Measurements from ENCODE around the gene VGLL4. TPM values are rescaled to one million over a fixed set of nuclear protein-coding genes. Genes with fewer than 3 reads are reported as not detected.

VGLL4 gene
- total RNA-seq, 1 experiment from 2014 or later = 42.1 TPM

- no peak overlapping the region for H3K27ac ChIP-seq (ENCODE audit: insufficient read length, low read depth, low read length)
- H3K4me1 ChIP-seq (ENCODE audit: insufficient read depth, low read length) = no peaks in the 10 kb centered on the region
- TF ChIP-seq, protein P1, sequence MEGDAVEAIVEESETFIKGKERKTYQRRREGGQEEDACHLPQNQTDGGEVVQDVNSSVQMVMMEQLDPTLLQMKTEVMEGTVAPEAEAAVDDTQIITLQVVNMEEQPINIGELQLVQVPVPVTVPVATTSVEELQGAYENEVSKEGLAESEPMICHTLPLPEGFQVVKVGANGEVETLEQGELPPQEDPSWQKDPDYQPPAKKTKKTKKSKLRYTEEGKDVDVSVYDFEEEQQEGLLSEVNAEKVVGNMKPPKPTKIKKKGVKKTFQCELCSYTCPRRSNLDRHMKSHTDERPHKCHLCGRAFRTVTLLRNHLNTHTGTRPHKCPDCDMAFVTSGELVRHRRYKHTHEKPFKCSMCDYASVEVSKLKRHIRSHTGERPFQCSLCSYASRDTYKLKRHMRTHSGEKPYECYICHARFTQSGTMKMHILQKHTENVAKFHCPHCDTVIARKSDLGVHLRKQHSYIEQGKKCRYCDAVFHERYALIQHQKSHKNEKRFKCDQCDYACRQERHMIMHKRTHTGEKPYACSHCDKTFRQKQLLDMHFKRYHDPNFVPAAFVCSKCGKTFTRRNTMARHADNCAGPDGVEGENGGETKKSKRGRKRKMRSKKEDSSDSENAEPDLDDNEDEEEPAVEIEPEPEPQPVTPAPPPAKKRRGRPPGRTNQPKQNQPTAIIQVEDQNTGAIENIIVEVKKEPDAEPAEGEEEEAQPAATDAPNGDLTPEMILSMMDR (conservative IDR thresholded peaks at IDR 0.05) = no peak
- no peak overlapping the region for H3K14ac ChIP-seq (ENCODE audit: insufficient read depth, low read length)
- Mint-ChIP-seq H3K27ac (peak overlapping the region in 1 of 3 experiments; percentile 81; a peak in 2 of 7 replicates), H3K9me3 (no peaks in the 10 kb centered on the region), H3K27me3 (ENCODE audit: low read depth) (peaks cover 1% of the 10 kb centered on the region; the same call in 1 of the 2 replicates), H3K4me1 (peaks cover 5 to 8% of the 10 kb centered on the region in 2 experiments; a peak in 1 of 4 replicates), H3K36me3 (ENCODE audit: insufficient read depth in 1 of 3, low read depth in 3 of 3) (peaks cover 7 to 29% (median 18%) of the 10 kb centered on the region in 3 experiments; a peak in 6 of 7 replicates), H3K4me3 (no peak overlapping the region)
- H3K56ac ChIP-seq (ENCODE audit: insufficient read length, low read depth, low read length) = no peak overlapping the region
- no peak overlapping the region for H2BK12ac ChIP-seq (ENCODE audit: insufficient read length, low read depth, low read length)
- H3K18ac ChIP-seq (ENCODE audit: insufficient read length, low read depth, low read length) = no peak overlapping the region
- no peak overlapping the region for H3K4me2 ChIP-seq (ENCODE audit: insufficient read depth, insufficient read length, low read length)
- no CpG with 5 or more reads among the region's 12 CpGs for WGBS (ENCODE audit: extremely low coverage, insufficient read length, low lambda C conversion rate)
- H4K20me1 ChIP-seq (ENCODE audit: control insufficient read depth, insufficient read depth, insufficient read length) = peaks cover 2% of the 10 kb centered on the region
- H3K9me3 ChIP-seq (ENCODE audit: control insufficient read depth, low read depth, low read length) = no peaks in the 10 kb centered on the region
- no peak overlapping the region for H2BK120ac ChIP-seq (ENCODE audit: low read depth, low read length, poor library complexity, severe bottlenecking)
- no peak overlapping the region for H2AFZ ChIP-seq (ENCODE audit: low read length)
- peaks cover 3% of the 10 kb centered on the region for H3K79me1 ChIP-seq (ENCODE audit: insufficient read depth, low read depth, low read length, poor library complexity, severe bottlenecking)
- no peak overlapping the region for H4K91ac ChIP-seq (ENCODE audit: insufficient read length, low read depth, low read length)
- H3K23me2 ChIP-seq (ENCODE audit: insufficient read length, low read depth, low read length, poor library complexity, severe bottlenecking) = no peaks in the 10 kb centered on the region
- no peaks in the 10 kb centered on the region for H3K27me3 ChIP-seq (ENCODE audit: insufficient read depth, low read length)
- no peak overlapping the region for H4K5ac ChIP-seq (ENCODE audit: insufficient read length, low read depth, low read length)
- H2BK20ac ChIP-seq (ENCODE audit: low read depth, low read length, poor library complexity, severe bottlenecking) = no peak overlapping the region
- no peak overlapping the region for H4K8ac ChIP-seq (replicated peaks; ENCODE audit: insufficient read length, low read depth, low read length)
- no peak overlapping the region for H3T11ph ChIP-seq (ENCODE audit: low read length)
- H2AK5ac ChIP-seq (ENCODE audit: insufficient read length, low read length) = no peak overlapping the region
- H3K23ac ChIP-seq (ENCODE audit: insufficient read length, low read depth, low read length) = no peak overlapping the region
- no peak overlapping the region for H2BK5ac ChIP-seq (ENCODE audit: insufficient read length, low read length)
- H3K4ac ChIP-seq (ENCODE audit: low read depth, low read length) = no peak overlapping the region
- no peak overlapping the region for H3K9ac ChIP-seq (ENCODE audit: extremely low read depth, insufficient read length, low read length)
- H3K79me2 ChIP-seq (ENCODE audit: insufficient read depth, low read length) = no peaks in the 10 kb centered on the region; the same call in 1 of the 2 replicates
- no peak overlapping the region for H2BK15ac ChIP-seq (ENCODE audit: low read depth, low read length)
- DNase-seq = no peak
Measured at GRCh38 chr3:11565492-11565891, 78.2 kb downstream of the VGLL4 start.

Measured in H9 (cell line).